ENCODE results near the gene NDUFS4.

DNA sequence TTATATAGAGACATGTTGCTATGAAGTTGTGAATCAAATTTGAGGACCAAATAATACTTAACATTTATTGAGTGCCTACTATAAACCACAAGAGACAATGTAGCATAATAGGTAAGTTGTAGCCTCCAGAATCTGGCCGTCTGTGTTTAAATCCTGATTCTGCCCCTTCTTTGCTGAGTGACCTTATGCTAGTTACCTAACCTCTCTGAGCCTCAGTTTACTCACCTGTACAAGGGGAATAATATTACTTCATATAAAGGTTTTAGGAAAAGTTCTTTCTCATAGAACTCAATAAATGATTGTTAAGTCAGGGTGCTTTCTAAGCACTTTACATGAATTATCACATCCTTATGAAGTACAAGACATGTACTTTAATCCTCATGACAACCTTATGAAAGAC is 120.6 kb downstream of the NDUFS4 start:
- TF ChIP-seq, protein P1, sequence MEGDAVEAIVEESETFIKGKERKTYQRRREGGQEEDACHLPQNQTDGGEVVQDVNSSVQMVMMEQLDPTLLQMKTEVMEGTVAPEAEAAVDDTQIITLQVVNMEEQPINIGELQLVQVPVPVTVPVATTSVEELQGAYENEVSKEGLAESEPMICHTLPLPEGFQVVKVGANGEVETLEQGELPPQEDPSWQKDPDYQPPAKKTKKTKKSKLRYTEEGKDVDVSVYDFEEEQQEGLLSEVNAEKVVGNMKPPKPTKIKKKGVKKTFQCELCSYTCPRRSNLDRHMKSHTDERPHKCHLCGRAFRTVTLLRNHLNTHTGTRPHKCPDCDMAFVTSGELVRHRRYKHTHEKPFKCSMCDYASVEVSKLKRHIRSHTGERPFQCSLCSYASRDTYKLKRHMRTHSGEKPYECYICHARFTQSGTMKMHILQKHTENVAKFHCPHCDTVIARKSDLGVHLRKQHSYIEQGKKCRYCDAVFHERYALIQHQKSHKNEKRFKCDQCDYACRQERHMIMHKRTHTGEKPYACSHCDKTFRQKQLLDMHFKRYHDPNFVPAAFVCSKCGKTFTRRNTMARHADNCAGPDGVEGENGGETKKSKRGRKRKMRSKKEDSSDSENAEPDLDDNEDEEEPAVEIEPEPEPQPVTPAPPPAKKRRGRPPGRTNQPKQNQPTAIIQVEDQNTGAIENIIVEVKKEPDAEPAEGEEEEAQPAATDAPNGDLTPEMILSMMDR (IDR thresholded peaks at IDR 0.05), result no peak
- TF ChIP-seq POLR2A (IDR thresholded peaks at IDR 0.05), result no peak

All from vagina (tissue), 2 donors.